HepG2 (cell line): ENCODE results near the gene SYNE3. TPM values are rescaled to one million over a fixed set of nuclear protein-coding genes. Genes with fewer than 3 reads are reported as not detected.
A peak's percentile ranks its signal among the peaks of the same experiment; 100 is the strongest.

ENCODE experiments used
- ETV5 ChIP-seq: IDR thresholded peaks from 2 replicates; pipeline ENCODE4 v1.6.1; 2018; ENCODE audit warnings: missing biosample characterization, missing genetic modification reagents, inconsistent platforms, borderline replicate concordance
- GLMP ChIP-seq: sonication (generic); formaldehyde crosslinking; IDR thresholded peaks from 2 replicates; pipeline ENCODE4 v1.9.0; 2021; ENCODE audit warnings: missing genetic modification reagents, mild to moderate bottlenecking, borderline replicate concordance
- GTF3A ChIP-seq: sonication (generic); formaldehyde crosslinking; conservative IDR thresholded peaks from 2 replicates; pipeline ENCODE4 v1.4.0; 2020; ENCODE audit warnings: mild to moderate bottlenecking, missing genetic modification reagents
- HMG20A ChIP-seq: IDR thresholded peaks from 2 replicates; pipeline ENCODE4 v1.6.1; 2016; ENCODE audit warnings: borderline replicate concordance
- HOXA9 ChIP-seq: sonication (generic); formaldehyde crosslinking; IDR thresholded peaks from 2 replicates; pipeline ENCODE4 v1.8.1; 2022; ENCODE audit warnings: missing genetic modification reagents, mild to moderate bottlenecking, moderate library complexity, borderline replicate concordance
- JARID2 ChIP-seq: sonication (generic); formaldehyde crosslinking; IDR thresholded peaks from 2 replicates; pipeline ENCODE4 v1.8.1; 2023; ENCODE audit warnings: missing genetic modification reagents, inconsistent platforms; ENCODE audit not compliant: insufficient replicate concordance
- KLF9 ChIP-seq: IDR thresholded peaks from 2 replicates; pipeline ENCODE4 v1.6.1; 2016; ENCODE audit warnings: low read depth
- MATR3 ChIP-seq: sonication (generic); formaldehyde crosslinking; IDR thresholded peaks from 2 replicates; pipeline ENCODE4 v1.4.0; 2020; ENCODE audit warnings: missing genetic modification reagents
- MTA1 ChIP-seq: sonication (generic); formaldehyde crosslinking; IDR thresholded peaks from 2 replicates; pipeline ENCODE4 v1.4.0; 2020; ENCODE audit warnings: missing genetic modification reagents, mild to moderate bottlenecking, borderline replicate concordance
- PCBP1 ChIP-seq: fragments of 200-400 bp; formaldehyde crosslinking; IDR thresholded peaks from 2 replicates; pipeline ENCODE4 v1.6.1; 2017; ENCODE audit warnings: mild to moderate bottlenecking, low read depth, low read length, borderline replicate concordance
- RFX3 ChIP-seq: IDR thresholded peaks from 2 replicates; pipeline ENCODE4 v1.6.1; 2016; ENCODE audit warnings: missing biosample characterization, missing genetic modification reagents
- SOX5 ChIP-seq: IDR thresholded peaks from 2 replicates; pipeline ENCODE4 v1.6.1; 2016; ENCODE audit warnings: borderline replicate concordance
- SP140L ChIP-seq: sonication (generic); formaldehyde crosslinking; IDR thresholded peaks from 2 replicates; pipeline ENCODE4 v1.4.0; 2020; ENCODE audit warnings: missing genetic modification reagents, borderline replicate concordance
- SYNCRIP ChIP-seq: fragments of 200-400 bp; formaldehyde crosslinking; IDR thresholded peaks from 2 replicates; pipeline ENCODE4 v1.6.1; 2018; ENCODE audit warnings: mild to moderate bottlenecking, low read depth, low read length; ENCODE audit not compliant: insufficient read depth
- ZBTB20 ChIP-seq: sonication (generic); formaldehyde crosslinking; IDR thresholded peaks from 2 replicates; pipeline ENCODE4 v1.8.1; 2023; ENCODE audit warnings: missing genetic modification reagents, low read depth, mild to moderate bottlenecking, borderline replicate concordance
- ZNF550 ChIP-seq: sonication (generic); formaldehyde crosslinking; IDR thresholded peaks from 2 replicates; pipeline ENCODE4 v1.4.0; 2020; ENCODE audit warnings: mild to moderate bottlenecking, missing genetic modification reagents, borderline replicate concordance
- ZNF772 ChIP-seq: sonication (generic); formaldehyde crosslinking; IDR thresholded peaks from 2 replicates; pipeline ENCODE4 v1.5.0; 2020; ENCODE audit warnings: mild to moderate bottlenecking, missing genetic modification reagents
- ZNF773 ChIP-seq: sonication (generic); formaldehyde crosslinking; IDR thresholded peaks from 2 replicates; pipeline ENCODE4 v1.4.0; 2020; ENCODE audit warnings: missing genetic modification reagents, borderline replicate concordance
- ZNF775 ChIP-seq: sonication (generic); formaldehyde crosslinking; IDR thresholded peaks from 2 replicates; pipeline ENCODE4 v1.4.0; 2020; ENCODE audit warnings: missing genetic modification reagents, mild to moderate bottlenecking, moderate library complexity, borderline replicate concordance
- polyA plus RNA-seq, 8 experiments: library from polyadenylated mRNA; depleted of rRNA in 3 of 8; stranded (reverse) in 7 of 8; unstranded in 1 of 8; fragments of >200 nt; fragmentation: Illumina TruSeq in 4 of 8; extraction: Trizol in 4 of 8; gene quantifications; 2 replicates each; pipeline versions ENCODE4 v1.2.1 to v1.2.3, GENCODE V29; 2011 to 2016; ENCODE audit warnings: low read depth in 4 of 8, missing spikeins in 1 of 8, mixed read lengths in 1 of 8; ENCODE audit not compliant: insufficient read depth in 1 of 8
- total RNA-seq, 5 experiments: library from RNA; depleted of rRNA; stranded (reverse); fragments of >200 nt; fragmentation: Illumina TruSeq; extraction: Trizol; gene quantifications; 2 replicates each; pipeline ENCODE4 v1.2.3, GENCODE V29; 2016; ENCODE audit warnings: low read depth in 1 of 5
- TF ChIP-seq, protein P1 (sequence below), 2 experiments: sonication (generic) in 1 of 2; formaldehyde crosslinking in 1 of 2; IDR thresholded peaks; 2 replicates each; pipeline versions ENCODE4 v1.6.1 to v1.9.0; 2014 to 2022; ENCODE audit warnings: antibody characterized with exemption in 1 of 2, borderline replicate concordance in 1 of 2, inconsistent platforms in 1 of 2, low read depth in 1 of 2, missing genetic modification reagents in 1 of 2

Gene SYNE3
- total and polyA plus RNA-seq, 2 of the 13 experiments (the other 11 are each of a cell fraction or from before 2014, with no cell fraction given), result 7.8 to 8.0 TPM

GRCh38 chr14:95534299-95535225 is 18.1 kb upstream of the SYNE3 start, which contains the start of gene GLRX5 (continued):
- TF ChIP-seq ZNF773 (CRISPR knock-in tag) (no peak; the same call in 1 of the 2 replicates), ZNF772 (peak; percentile 52; the same call in 1 of the 2 replicates), ZBTB20 (CRISPR knock-in tag) (0 out of 2 replicates have a peak, but pooled peaks have one; percentile 79), ZNF775 (CRISPR knock-in tag) (no peak), MATR3 (CRISPR knock-in tag) (no peak), ETV5 (CRISPR knock-in tag) (peak; percentile 61), MTA1 (CRISPR knock-in tag) (no peak), SOX5 (CRISPR knock-in tag) (no peak), KLF9 (CRISPR knock-in tag) (no peak), HMG20A (CRISPR knock-in tag) (no peak), SYNCRIP (no peak), JARID2 (no peak), PCBP1 (0 out of 2 replicates have a peak, but pooled peaks have one; percentile 57), HOXA9 (CRISPR knock-in tag) (0 out of 2 replicates have a peak, but pooled peaks have one; percentile 68), ZNF550 (CRISPR knock-in tag) (no peak), SP140L (CRISPR knock-in tag) (no peak), GLMP (CRISPR knock-in tag) (no peak), RFX3 (peak; percentile 92), GTF3A (CRISPR knock-in tag) (no peak)
- TF ChIP-seq, protein P1, sequence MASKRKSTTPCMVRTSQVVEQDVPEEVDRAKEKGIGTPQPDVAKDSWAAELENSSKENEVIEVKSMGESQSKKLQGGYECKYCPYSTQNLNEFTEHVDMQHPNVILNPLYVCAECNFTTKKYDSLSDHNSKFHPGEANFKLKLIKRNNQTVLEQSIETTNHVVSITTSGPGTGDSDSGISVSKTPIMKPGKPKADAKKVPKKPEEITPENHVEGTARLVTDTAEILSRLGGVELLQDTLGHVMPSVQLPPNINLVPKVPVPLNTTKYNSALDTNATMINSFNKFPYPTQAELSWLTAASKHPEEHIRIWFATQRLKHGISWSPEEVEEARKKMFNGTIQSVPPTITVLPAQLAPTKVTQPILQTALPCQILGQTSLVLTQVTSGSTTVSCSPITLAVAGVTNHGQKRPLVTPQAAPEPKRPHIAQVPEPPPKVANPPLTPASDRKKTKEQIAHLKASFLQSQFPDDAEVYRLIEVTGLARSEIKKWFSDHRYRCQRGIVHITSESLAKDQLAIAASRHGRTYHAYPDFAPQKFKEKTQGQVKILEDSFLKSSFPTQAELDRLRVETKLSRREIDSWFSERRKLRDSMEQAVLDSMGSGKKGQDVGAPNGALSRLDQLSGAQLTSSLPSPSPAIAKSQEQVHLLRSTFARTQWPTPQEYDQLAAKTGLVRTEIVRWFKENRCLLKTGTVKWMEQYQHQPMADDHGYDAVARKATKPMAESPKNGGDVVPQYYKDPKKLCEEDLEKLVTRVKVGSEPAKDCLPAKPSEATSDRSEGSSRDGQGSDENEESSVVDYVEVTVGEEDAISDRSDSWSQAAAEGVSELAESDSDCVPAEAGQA (IDR thresholded peaks at IDR 0.05; ENCODE audit: low read depth), result 0 out of 2 replicates have a peak, but pooled peaks have one; percentile 36
- TF ChIP-seq, protein P1 (CRISPR knock-in tag; IDR thresholded peaks at IDR 0.05; ENCODE audit: borderline replicate concordance), result no peak
